ENCODE data around the gene SOSTDC1. TPM values are rescaled to one million over a fixed set of nuclear protein-coding genes. Genes with fewer than 3 reads are reported as not detected.

The SOSTDC1 gene
- total RNA-seq, 1 donor from 2014 or later: 11.4 TPM

- DNase-seq (ENCODE audit: low read depth): no peak
These were observed 45.7 kb downstream of the SOSTDC1 start for GRCh38 chr7:16419859-16420258.

GRCh38 chr7:16419126-16419525, 46.4 kb downstream of the SOSTDC1 start:
- DNase-seq (ENCODE audit: low read depth): no peak

- no peak for DNase-seq (ENCODE audit: low read depth)
These were observed 47.6 kb downstream of the SOSTDC1 start for GRCh38 chr7:16417906-16418305.

GRCh38 chr7:16416289-16417282, 49.0 kb downstream of the SOSTDC1 start:
- peak; percentile 86 for DNase-seq (ENCODE audit: low read depth)

- DNase-seq (ENCODE audit: low read depth): no peak
These were observed 53.0 kb downstream of the SOSTDC1 start for GRCh38 chr7:16412274-16413254.

Other genes with a start within 250 kb of the SOSTDC1 start
- 4.5 and 6.7 TPM in 2 replicates for gene CRPPA, start 44.2 kb downstream of the SOSTDC1 start, total RNA-seq
- not detected in 2 replicates for gene LRRC72, start 61.1 kb upstream of the SOSTDC1 start, total RNA-seq
- 35.4 and 52.0 TPM in 2 replicates for gene ANKMY2, start 180.0 kb upstream of the SOSTDC1 start, total RNA-seq
- 93.6 and 144 TPM in 2 replicates for gene BZW2, start 180.4 kb upstream of the SOSTDC1 start, total RNA-seq

Measured in renal cortical epithelial cell (primary cell).